22Rv1 (cell line): ENCODE data around the gene SLC7A14.

ENCODE experiments used
- H3K27ac ChIP-seq: fragments of 450-650 bp; 2 replicates; pipeline ENCODE4 v1.5.1; 2017
- ZFX ChIP-seq: fragments of 450-650 bp; IDR thresholded peaks from 2 replicates; pipeline ENCODE4 v1.6.1; 2017; ENCODE audit warnings: antibody characterized with exemption, borderline replicate concordance
- TF ChIP-seq, protein P1 (sequence below): fragments of 450-650 bp; IDR thresholded peaks from 2 replicates; pipeline ENCODE4 v1.5.1; 2017; ENCODE audit warnings: mild to moderate bottlenecking

Gene SLC7A14

DNA sequence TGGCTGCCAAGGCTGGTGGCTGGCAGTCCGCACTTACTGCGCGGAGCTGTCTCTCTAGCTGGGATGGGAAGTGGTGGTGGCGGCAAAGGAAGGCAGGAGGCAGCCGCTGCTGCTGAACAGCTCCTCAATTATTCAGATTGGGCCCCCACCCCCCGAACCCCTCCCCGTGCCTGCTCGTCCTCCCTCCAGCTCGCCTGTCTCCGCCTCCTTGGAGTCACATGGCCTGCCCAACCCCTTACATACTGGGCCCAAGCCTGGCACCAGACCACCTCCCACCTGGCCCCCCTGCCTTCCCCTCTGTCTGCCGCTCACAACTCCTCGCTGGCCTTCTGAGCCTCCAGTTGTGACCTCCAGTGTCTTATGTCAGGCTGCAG lies at the start of gene SLC7A14:
TSS of gene SLC7A14 (minus strand) at position 139 of the 374 bp plus-strand sequence. CDS start 59,139 bp downstream, outside the sequence.
- H3K27ac ChIP-seq = no peak within 1 kb of the TSS
- TF ChIP-seq, protein P1, sequence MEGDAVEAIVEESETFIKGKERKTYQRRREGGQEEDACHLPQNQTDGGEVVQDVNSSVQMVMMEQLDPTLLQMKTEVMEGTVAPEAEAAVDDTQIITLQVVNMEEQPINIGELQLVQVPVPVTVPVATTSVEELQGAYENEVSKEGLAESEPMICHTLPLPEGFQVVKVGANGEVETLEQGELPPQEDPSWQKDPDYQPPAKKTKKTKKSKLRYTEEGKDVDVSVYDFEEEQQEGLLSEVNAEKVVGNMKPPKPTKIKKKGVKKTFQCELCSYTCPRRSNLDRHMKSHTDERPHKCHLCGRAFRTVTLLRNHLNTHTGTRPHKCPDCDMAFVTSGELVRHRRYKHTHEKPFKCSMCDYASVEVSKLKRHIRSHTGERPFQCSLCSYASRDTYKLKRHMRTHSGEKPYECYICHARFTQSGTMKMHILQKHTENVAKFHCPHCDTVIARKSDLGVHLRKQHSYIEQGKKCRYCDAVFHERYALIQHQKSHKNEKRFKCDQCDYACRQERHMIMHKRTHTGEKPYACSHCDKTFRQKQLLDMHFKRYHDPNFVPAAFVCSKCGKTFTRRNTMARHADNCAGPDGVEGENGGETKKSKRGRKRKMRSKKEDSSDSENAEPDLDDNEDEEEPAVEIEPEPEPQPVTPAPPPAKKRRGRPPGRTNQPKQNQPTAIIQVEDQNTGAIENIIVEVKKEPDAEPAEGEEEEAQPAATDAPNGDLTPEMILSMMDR = no peak
- no peak for TF ChIP-seq ZFX

DNA sequence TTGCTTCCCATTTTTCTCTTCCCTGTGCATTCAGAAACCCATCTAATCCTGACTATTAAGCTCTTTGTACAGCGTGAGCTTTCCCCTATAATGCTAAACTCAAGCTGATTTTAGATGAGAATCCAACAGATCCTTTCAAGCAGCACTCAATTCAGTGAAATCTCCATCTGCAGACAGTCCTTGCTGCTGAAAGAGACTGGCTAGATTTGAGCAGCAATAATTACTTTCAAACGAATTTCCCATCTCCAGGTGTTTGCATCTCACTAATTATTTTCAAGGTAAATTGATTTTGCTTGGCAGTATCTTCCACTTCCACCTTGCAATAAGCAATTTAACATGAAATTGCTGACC lies 49.5 kb upstream of the SLC7A14 start:
- TF ChIP-seq, protein P1 = no peak
- no peak for TF ChIP-seq ZFX
- no peak overlapping the region for H3K27ac ChIP-seq

DNA sequence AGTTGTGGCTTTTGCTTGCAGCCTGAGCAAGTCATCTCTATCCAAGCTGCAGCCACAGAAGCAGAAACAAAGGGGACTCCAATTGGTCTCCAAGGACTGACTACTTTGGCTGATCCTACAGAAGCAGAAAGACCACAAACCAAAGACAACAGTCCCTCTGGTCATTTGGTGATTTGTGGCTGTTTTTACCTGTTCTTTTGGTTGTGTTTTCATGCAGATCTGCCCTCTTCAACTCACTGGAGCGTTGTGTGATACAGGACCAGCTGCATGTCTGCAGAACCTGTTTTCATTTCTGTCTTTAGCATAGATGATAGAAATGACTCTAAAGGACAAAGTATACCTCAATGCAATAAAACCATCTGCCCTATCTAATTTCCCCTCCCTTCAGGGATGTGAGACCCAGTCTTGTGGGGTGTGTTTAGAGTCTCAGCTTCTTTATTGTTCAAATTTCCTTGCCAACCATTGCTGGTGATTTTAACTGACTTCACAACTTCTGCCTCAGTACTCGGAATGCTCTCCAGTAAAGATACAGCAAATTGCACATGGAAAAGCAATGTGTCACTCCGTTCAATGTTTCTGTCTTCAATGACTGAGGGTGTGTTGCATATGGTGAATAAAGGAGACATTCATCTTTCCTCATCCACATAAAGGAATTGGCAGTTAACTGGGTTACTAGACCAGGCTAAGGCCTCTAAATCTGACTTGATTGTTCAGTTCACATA lies 48.9 kb upstream of the SLC7A14 start:
- no peak for TF ChIP-seq ZFX
- TF ChIP-seq, protein P1 = no peak

GRCh38 chr3:170633573-170633972 lies 47.7 kb upstream of the SLC7A14 start:
- TF ChIP-seq, protein P1 = no peak
- no peak for TF ChIP-seq ZFX
- H3K27ac ChIP-seq = no peak overlapping the region

More for the DNA sequence above, 48.9 kb upstream of the SLC7A14 start:
- H3K27ac ChIP-seq = no peak overlapping the region

DNA sequence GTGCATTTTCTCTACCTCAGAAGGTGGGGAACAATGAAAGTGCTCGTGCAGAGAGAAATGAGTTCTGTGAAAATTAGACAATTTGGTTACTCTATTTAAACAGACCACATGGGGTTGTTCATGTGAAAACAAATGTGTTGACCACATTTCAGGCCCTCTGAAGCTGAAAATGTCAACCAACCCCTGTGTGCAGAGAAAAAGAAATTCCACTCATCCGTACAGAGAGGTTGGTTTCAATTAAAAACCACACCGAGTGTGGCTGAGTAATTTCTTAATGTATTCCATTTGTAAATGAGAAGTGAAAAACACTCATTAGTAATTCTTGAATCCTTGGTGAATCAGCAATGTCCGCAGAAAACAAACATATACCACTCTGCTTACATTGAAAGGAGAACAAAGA lies 46.9 kb upstream of the SLC7A14 start:
- H3K27ac ChIP-seq = no peak overlapping the region
- no peak for TF ChIP-seq ZFX
- TF ChIP-seq, protein P1 = no peak

- TF ChIP-seq, protein P1 = no peak
- no peak for TF ChIP-seq ZFX
- H3K27ac ChIP-seq = peak overlapping the region; percentile 45
Measured at GRCh38 chr3:170631755-170632488, 46.0 kb upstream of the SLC7A14 start.

GRCh38 chr3:170623524-170623923 lies 37.6 kb upstream of the SLC7A14 start:
- H3K27ac ChIP-seq = no peak overlapping the region
- TF ChIP-seq ZFX = no peak
- TF ChIP-seq, protein P1 = no peak
